ENCODE measurements around the gene TUBB3. TPM values are rescaled to one million over a fixed set of nuclear protein-coding genes. Genes with fewer than 3 reads are reported as not detected.
A peak's percentile ranks its signal among the peaks of the same experiment; 100 is the strongest.

TUBB3 gene
- total and polyA plus RNA-seq, 9 of the 15 experiments (the other 6 are each of a cell fraction or from before 2014, with no cell fraction given), result 0.18 to 12.5 (median 5.0) TPM

- ATAC-seq (no peak), FAIRE-seq (no peak), DNase-seq (ENCODE audit: extremely low read depth in 1 of 4, low spot score in 3 of 4) (no peak)
- no peaks in the 10 kb centered on the region for H3K27me3 ChIP-seq (ENCODE audit: control insufficient read depth in 2 of 2, insufficient read depth in 2 of 2, low read length in 2 of 2)
- peaks cover 8% of the 10 kb centered on the region for H3K79me2 ChIP-seq (ENCODE audit: control insufficient read depth, insufficient read depth, low read length)
- H4K20me1 ChIP-seq (replicated peaks; ENCODE audit: control insufficient read depth, insufficient read depth, low read length), result no peaks in the 10 kb centered on the region
- intact Hi-C loops (cut with micrococcal nuclease) (no loop called here), in situ Hi-C loops (cut with MboI) (no loop called here)
- no peak overlapping the region for H3K4me2 ChIP-seq (ENCODE audit: insufficient read depth, low read length)
- no TSS peak for BruUV-seq (replicated peaks)
- no peak overlapping the region for H2AFZ ChIP-seq (ENCODE audit: low read depth, low read length)
- TF ChIP-seq SRSF3 (IDR thresholded peaks at IDR 0.05; ENCODE audit: insufficient read depth, low read length), result no peak
- TF ChIP-seq ETS1 (conservative IDR thresholded peaks at IDR 0.05; ENCODE audit: control insufficient read depth, low read depth, low read length), result no peak
- TF ChIP-seq POLR2G (IDR thresholded peaks at IDR 0.05; ENCODE audit: low read depth, low read length), result 0 out of 2 replicates have a peak, but pooled peaks have one; percentile 26
- TF ChIP-seq FOXP4 (CRISPR knock-in tag; IDR thresholded peaks at IDR 0.05; ENCODE audit: borderline replicate concordance), result no peak
- no peak for TF ChIP-seq ZMIZ1 (IDR thresholded peaks at IDR 0.05; ENCODE audit: low read depth in 2 of 2, low read length in 2 of 2)
- TF ChIP-seq TEAD2 (tag; IDR thresholded peaks at IDR 0.05), result no peak
- TF ChIP-seq CC2D1A (IDR thresholded peaks at IDR 0.05), result no peak
- ChIA-PET POLR2A (interaction anchor here (0.6 to 2.8 kb wide), 2 partner anchors 8 to 10 kb away, joined by 5 to 15 read pairs; no protein-coding TSS in a partner anchor), CTCF (ENCODE audit: low intra/inter-chr PET ratio) (no interaction called here)
- WGBS (ENCODE audit: insufficient coverage, low coverage, missing lambda C conversion rate), result 93% methylated on average over 9 of the region's 9 CpGs
- no peaks in the 10 kb centered on the region for H3K9me3 ChIP-seq (replicated peaks; ENCODE audit: control insufficient read depth, insufficient read depth, low read depth, low read length)
- H3K36me3 ChIP-seq (ENCODE audit: control insufficient read depth, insufficient read depth, low read length), result peaks cover 88% of the 10 kb centered on the region
- H3K9ac ChIP-seq (ENCODE audit: insufficient read depth in 1 of 2, low read depth in 2 of 2, low read length in 2 of 2), result 0 out of 4 replicates have a peak overlapping the region, but pooled peaks of 1 of the 2 experiments have one; percentile 19
- H3K4me1 ChIP-seq (replicated peaks in 1 of 2; ENCODE audit: control insufficient read depth in 2 of 2, insufficient read depth in 2 of 2, low read length in 2 of 2), result no peaks in the 10 kb centered on the region; a peak in 2 of 5 replicates
- H3K27ac ChIP-seq (ENCODE audit: extremely low read depth, low read depth, low read length), result no peak overlapping the region
- no peak overlapping the region for H3K4me3 ChIP-seq
- H3K9me1 ChIP-seq (ENCODE audit: control insufficient read depth, insufficient read depth, low read length), result no peaks in the 10 kb centered on the region
Observed at GRCh38 chr16:89982318-89982717, 59.2 kb downstream of the TUBB3 start.

All from K562 (cell line).